Heart left ventricle (tissue), 13 donors: ENCODE results near the gene STIM2.

ENCODE experiments used
- POLR2A ChIP-seq, 2 donors: fragments of 450-650 bp; IDR thresholded peaks; one replicate each; pipeline ENCODE4 v1.6.1; 2017; ENCODE audit warnings: antibody characterized with exemption in 2 of 2, mild to moderate bottlenecking in 2 of 2, moderate library complexity in 2 of 2
- TF ChIP-seq, protein P1 (sequence below), 12 donors: fragments of 200-600 bp; sonication (generic) in 4 of 12; IDR thresholded peaks; one replicate each; pipeline versions ENCODE4 v1.5.0 to v1.8.0; 2018 to 2022; ENCODE audit warnings: antibody characterized with exemption in 12 of 12, mild to moderate bottlenecking in 5 of 12
- donor health status: ischemic (EF 13 %, LVEDD 7.1; RV severe dilation, severe dysfunction).
- donor health status: DM: no; HTN: yes; CAD: no.
- donor health status: DM: no; HTN: no; CAD: no.
- donor health status: ischemic (EF 25% LVEDD 6.9; RV normal size, moderate dysfunction).
- donor health status: ischemic (EF 25% LVEDD 5.7; RV mildly dilated, moderate dysfunction).
- donor health status: ischemic (EF 35%, LVEDD 5.7; RV mildly dilated, moderate dysfunction).
- donor health status: nonischemic (EF 11% LVEDD 7.7; RV severe dilation, severe dysfunction).
- donor health status: DM: yes; HTN: yes; CAD: no.
- donor health status: PGD.
- donor health status: ischemic (EF 29% LVEDD 5.4; RV normal size, mild dysfunction).
- donor health status: nonischemic (EF 23%, LVEDD 6.1; RV moderate dilation, normal function).

DNA sequence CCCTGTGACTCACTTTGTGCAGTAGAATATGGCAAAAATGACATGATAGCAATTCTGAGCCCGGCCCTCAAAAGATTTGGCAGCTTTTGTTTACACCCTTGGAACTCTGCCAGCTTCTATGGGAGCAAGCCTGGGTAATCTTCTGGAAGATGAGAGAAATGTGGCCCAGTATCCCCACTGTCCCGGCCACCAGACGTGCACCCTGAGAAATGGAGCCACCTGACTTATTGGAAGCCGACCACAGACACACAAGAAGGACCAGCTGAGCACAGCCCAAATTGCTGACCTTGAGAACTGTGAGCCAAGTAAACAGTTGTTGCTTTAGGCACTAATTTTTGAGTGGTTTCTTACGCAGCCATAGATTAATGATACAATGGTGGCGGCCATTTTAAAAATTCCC, 197.0 kb downstream of the STIM2 start:
- TF ChIP-seq, protein P1, sequence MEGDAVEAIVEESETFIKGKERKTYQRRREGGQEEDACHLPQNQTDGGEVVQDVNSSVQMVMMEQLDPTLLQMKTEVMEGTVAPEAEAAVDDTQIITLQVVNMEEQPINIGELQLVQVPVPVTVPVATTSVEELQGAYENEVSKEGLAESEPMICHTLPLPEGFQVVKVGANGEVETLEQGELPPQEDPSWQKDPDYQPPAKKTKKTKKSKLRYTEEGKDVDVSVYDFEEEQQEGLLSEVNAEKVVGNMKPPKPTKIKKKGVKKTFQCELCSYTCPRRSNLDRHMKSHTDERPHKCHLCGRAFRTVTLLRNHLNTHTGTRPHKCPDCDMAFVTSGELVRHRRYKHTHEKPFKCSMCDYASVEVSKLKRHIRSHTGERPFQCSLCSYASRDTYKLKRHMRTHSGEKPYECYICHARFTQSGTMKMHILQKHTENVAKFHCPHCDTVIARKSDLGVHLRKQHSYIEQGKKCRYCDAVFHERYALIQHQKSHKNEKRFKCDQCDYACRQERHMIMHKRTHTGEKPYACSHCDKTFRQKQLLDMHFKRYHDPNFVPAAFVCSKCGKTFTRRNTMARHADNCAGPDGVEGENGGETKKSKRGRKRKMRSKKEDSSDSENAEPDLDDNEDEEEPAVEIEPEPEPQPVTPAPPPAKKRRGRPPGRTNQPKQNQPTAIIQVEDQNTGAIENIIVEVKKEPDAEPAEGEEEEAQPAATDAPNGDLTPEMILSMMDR (IDR thresholded peaks at IDR 0.05): no peak
- no peak for TF ChIP-seq POLR2A (IDR thresholded peaks at IDR 0.05)
